ENCODE results near the gene LMLN.
A peak's percentile ranks its signal among the peaks of the same experiment; 100 is the strongest.

The LMLN gene

DNA sequence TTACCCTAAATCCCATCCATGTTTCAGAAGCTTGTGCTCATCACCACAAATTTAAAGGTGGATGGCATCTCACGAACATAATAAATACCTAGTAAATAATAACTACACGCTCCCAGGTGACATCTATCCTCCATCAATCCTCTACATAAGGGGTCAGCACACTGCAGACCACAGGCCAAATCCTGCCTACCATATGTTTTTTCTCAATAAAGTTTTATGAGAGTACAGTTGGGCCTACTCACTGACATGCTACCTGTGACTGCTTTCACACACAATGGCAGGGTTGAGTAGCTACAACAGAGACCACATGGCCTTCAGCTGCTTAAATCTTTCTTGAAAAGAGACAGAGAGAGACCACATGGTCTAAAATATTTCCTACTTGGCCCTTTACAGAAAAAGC lies 105.9 kb downstream of the LMLN start:
- DNase-seq (ENCODE audit: extremely low read depth, low read depth): no peak
- TF ChIP-seq, protein P1, sequence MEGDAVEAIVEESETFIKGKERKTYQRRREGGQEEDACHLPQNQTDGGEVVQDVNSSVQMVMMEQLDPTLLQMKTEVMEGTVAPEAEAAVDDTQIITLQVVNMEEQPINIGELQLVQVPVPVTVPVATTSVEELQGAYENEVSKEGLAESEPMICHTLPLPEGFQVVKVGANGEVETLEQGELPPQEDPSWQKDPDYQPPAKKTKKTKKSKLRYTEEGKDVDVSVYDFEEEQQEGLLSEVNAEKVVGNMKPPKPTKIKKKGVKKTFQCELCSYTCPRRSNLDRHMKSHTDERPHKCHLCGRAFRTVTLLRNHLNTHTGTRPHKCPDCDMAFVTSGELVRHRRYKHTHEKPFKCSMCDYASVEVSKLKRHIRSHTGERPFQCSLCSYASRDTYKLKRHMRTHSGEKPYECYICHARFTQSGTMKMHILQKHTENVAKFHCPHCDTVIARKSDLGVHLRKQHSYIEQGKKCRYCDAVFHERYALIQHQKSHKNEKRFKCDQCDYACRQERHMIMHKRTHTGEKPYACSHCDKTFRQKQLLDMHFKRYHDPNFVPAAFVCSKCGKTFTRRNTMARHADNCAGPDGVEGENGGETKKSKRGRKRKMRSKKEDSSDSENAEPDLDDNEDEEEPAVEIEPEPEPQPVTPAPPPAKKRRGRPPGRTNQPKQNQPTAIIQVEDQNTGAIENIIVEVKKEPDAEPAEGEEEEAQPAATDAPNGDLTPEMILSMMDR (IDR thresholded peaks at IDR 0.05; ENCODE audit: low read depth, low read length): no peak

GRCh38 chr3:198067416-198067815 lies 107.4 kb downstream of the LMLN start:
- TF ChIP-seq, protein P1 (IDR thresholded peaks at IDR 0.05; ENCODE audit: low read depth, low read length): no peak
- no peak for DNase-seq (ENCODE audit: extremely low read depth, low read depth)

DNA sequence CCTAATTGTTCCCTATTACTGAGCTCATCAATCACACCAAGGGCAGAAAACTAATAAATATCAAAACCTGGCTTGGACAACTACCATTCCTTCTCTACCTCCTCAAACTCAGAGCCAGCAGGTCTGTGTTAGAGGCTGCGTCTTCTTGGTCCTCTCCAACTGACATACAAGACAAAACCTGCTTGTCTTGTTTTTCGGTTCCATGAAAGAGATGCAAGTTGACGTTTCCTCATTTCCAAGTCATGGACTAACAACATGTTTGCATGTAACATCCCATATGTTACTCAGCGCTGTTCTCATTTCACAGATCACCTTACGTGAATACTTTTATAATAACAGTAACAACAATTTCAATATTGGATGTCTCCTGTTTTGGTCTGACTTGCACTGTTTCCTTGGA lies 110.9 kb downstream of the LMLN start:
- TF ChIP-seq, protein P1 (IDR thresholded peaks at IDR 0.05; ENCODE audit: low read depth, low read length): no peak
- DNase-seq (ENCODE audit: extremely low read depth, low read depth): no peak

GRCh38 chr3:198071602-198072287 lies 111.7 kb downstream of the LMLN start:
- TF ChIP-seq, protein P1 (IDR thresholded peaks at IDR 0.05; ENCODE audit: low read depth, low read length): no peak

GRCh38 chr3:198076722-198077308 lies 116.8 kb downstream of the LMLN start:
- DNase-seq (ENCODE audit: extremely low read depth, low read depth): no peak

More at GRCh38 chr3:198071602-198072287, 111.7 kb downstream of the LMLN start:
- DNase-seq (ENCODE audit: extremely low read depth, low read depth): peak; percentile 8

GRCh38 chr3:198079771-198080520 lies 119.9 kb downstream of the LMLN start:
- TF ChIP-seq, protein P1 (IDR thresholded peaks at IDR 0.05; ENCODE audit: low read depth, low read length): no peak
- no peak for DNase-seq (ENCODE audit: extremely low read depth, low read depth)

More at GRCh38 chr3:198076722-198077308, 116.8 kb downstream of the LMLN start:
- TF ChIP-seq, protein P1 (IDR thresholded peaks at IDR 0.05; ENCODE audit: low read depth, low read length): no peak

All from AG09319 (cell line).